ENCODE results near the gene FCER1G. TPM values are rescaled to one million over a fixed set of nuclear protein-coding genes. Genes with fewer than 3 reads are reported as not detected.

Gene FCER1G
- total RNA-seq, 1 experiment from 2014 or later = not detected

- DNase-seq (no peak), ATAC-seq (no peak)
- POLR2A ChIA-PET (ENCODE audit: unreplicated experiment) = no interaction called here
- Histone ChIP-seq H3K27ac (ENCODE audit: low read length) (no peak overlapping the region), H3K9me3 (ENCODE audit: low read length) (no peaks in the 10 kb centered on the region), H3K4me1 (ENCODE audit: insufficient read depth, low read length) (peaks cover 5% of the 10 kb centered on the region; the same call in 1 of the 2 replicates), H3K4me2 (ENCODE audit: low read length) (no peak overlapping the region), H3K4me3 (ENCODE audit: low read length) (no peak overlapping the region), H2AFZ (ENCODE audit: low read length) (no peak overlapping the region), H3K36me3 (ENCODE audit: low read depth, low read length) (no peaks in the 10 kb centered on the region), H3K79me2 (ENCODE audit: low read length) (no peaks in the 10 kb centered on the region), H3K9me2 (replicated peaks; ENCODE audit: low read length) (no peaks in the 10 kb centered on the region), H4K20me1 (ENCODE audit: low read length) (no peaks in the 10 kb centered on the region), H3F3A (ENCODE audit: low read length, unreplicated experiment) (no peaks in the 10 kb centered on the region), H3K9ac (ENCODE audit: low read length) (no peak overlapping the region), H3K27me3 (ENCODE audit: low read length) (no peaks in the 10 kb centered on the region)
- no peak for TF ChIP-seq EZH2 (IDR thresholded peaks at IDR 0.05; ENCODE audit: low read length, unreplicated experiment)
- no peak for TF ChIP-seq EZH2phosphoT487 (IDR thresholded peaks at IDR 0.05; ENCODE audit: borderline replicate concordance, low read length)
- TF ChIP-seq CTCF (conservative IDR thresholded peaks at IDR 0.05; ENCODE audit: low read depth, low read length) = no peak
- intact Hi-C loops (cut with micrococcal nuclease) = no loop called here
- CTCF ChIA-PET = interaction anchor here (1.6 kb wide), 1 partner anchor 30 kb away, joined by 8 read pairs; the partner anchor contains the start of gene TOMM40L
- BruUV-seq (replicated peaks) = no TSS peak
These were observed 19.9 kb upstream of the FCER1G start for GRCh38 chr1:161195171-161195570.

DNA sequence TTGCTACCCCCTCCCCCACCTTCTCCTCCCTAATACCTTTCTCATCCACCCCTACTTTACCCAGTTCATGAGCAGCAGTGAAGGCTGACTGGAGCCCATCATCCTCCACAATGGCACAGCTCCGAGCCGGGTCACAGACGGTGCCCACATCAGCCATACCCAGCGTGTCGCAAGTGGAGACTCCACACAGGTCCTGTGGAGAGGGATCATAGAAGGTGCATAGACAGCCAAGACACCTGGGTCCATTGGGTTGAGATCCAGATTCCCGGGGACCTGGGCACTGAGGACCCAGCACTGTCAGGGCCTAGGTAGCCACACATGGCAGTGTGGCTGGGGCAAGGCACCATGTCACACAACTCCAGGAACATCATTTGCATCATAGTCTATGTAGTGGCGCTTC is 19.0 kb upstream of the FCER1G start:
- intact Hi-C loops (cut with micrococcal nuclease) = no loop called here
- Histone ChIP-seq H3K9ac (ENCODE audit: low read length) (no peak overlapping the region), H3K27me3 (ENCODE audit: low read length) (no peaks in the 10 kb centered on the region), H3F3A (ENCODE audit: low read length, unreplicated experiment) (no peaks in the 10 kb centered on the region), H3K9me2 (replicated peaks; ENCODE audit: low read length) (no peaks in the 10 kb centered on the region), H3K4me2 (ENCODE audit: low read length) (no peak overlapping the region), H2AFZ (ENCODE audit: low read length) (no peak overlapping the region), H3K36me3 (ENCODE audit: low read depth, low read length) (no peaks in the 10 kb centered on the region), H3K4me1 (ENCODE audit: insufficient read depth, low read length) (peaks cover 12% of the 10 kb centered on the region), H4K20me1 (ENCODE audit: low read length) (no peaks in the 10 kb centered on the region), H3K9me3 (ENCODE audit: low read length) (no peaks in the 10 kb centered on the region), H3K79me2 (ENCODE audit: low read length) (no peaks in the 10 kb centered on the region), H3K4me3 (ENCODE audit: low read length) (no peak overlapping the region), H3K27ac (ENCODE audit: low read length) (no peak overlapping the region)
- POLR2A ChIA-PET (ENCODE audit: unreplicated experiment) = no interaction called here
- CTCF ChIA-PET = no interaction called here
- TF ChIP-seq EZH2phosphoT487 (IDR thresholded peaks at IDR 0.05; ENCODE audit: borderline replicate concordance, low read length) (no peak), CTCF (conservative IDR thresholded peaks at IDR 0.05; ENCODE audit: low read depth, low read length) (no peak), EZH2 (IDR thresholded peaks at IDR 0.05; ENCODE audit: low read length, unreplicated experiment) (no peak)
- ATAC-seq (no peak), DNase-seq (no peak)
- no TSS peak for BruUV-seq (replicated peaks)

DNA sequence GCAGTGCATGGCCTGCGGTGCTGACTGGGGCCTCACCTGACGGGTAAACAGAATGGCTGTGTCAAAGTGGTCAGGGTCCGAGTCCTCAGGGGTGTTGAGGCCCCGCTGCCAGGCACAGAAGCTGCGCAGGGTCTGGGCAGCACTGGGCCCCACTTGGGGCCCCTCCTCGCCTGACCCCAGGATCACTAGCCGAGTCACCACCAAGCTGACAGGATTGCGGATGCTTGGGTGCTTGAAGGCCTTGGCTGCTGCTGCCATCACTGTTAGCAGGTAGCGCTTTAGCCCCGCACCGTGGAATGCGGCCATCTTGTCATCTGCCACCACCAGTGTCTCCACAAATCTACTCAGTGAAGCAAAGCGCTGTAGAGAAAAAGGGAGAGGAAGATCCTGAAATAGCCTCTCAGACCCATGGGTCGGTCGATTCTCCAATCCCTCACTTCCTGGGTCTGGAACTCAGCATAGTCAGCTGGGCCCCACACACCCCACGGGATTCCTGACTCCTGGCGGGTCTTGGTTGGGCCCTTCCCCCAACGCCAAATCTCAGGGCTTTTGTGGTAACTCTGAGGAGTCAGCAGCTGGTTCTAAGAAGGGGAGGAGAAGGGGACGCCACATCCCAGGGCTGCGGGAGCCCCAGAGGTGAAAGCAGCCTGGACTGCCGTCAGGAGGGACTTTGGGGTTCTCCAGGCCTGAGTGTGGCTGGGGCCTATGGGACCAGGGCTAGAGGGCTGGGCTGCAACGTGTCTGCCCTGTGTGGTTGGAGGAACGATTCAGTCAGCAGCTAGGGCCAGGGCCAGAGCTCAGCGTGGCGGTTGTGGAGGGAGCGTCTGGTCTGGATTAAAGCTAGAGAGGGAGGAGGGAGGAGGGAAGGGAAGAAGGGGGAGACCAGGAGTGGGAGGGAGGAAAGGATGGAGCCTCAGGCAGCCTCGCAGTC is 18.3 kb upstream of the FCER1G start:
- H3F3A ChIP-seq (ENCODE audit: low read length, unreplicated experiment) = no peaks in the 10 kb centered on the region
- no peaks in the 10 kb centered on the region for H3K79me2 ChIP-seq (ENCODE audit: low read length)
- H2AFZ ChIP-seq (ENCODE audit: low read length) = no peak overlapping the region
- ChIA-PET POLR2A (ENCODE audit: unreplicated experiment) (no interaction called here), CTCF (no interaction called here)
- H3K27me3 ChIP-seq (ENCODE audit: low read length) = no peaks in the 10 kb centered on the region
- ATAC-seq = no peak
- TF ChIP-seq EZH2 (IDR thresholded peaks at IDR 0.05; ENCODE audit: low read length, unreplicated experiment) (no peak), EZH2phosphoT487 (IDR thresholded peaks at IDR 0.05; ENCODE audit: borderline replicate concordance, low read length) (no peak), CTCF (conservative IDR thresholded peaks at IDR 0.05; ENCODE audit: low read depth, low read length) (no peak)
- no peak overlapping the region for H3K9ac ChIP-seq (ENCODE audit: low read length)
- H3K9me3 ChIP-seq (ENCODE audit: low read length) = no peaks in the 10 kb centered on the region
- no peak overlapping the region for H3K27ac ChIP-seq (ENCODE audit: low read length)
- H3K4me2 ChIP-seq (ENCODE audit: low read length) = no peak overlapping the region
- H3K4me1 ChIP-seq (ENCODE audit: insufficient read depth, low read length) = peaks cover 19% of the 10 kb centered on the region
- H4K20me1 ChIP-seq (ENCODE audit: low read length) = no peaks in the 10 kb centered on the region
- no peaks in the 10 kb centered on the region for H3K36me3 ChIP-seq (ENCODE audit: low read depth, low read length)
- no TSS peak for BruUV-seq (replicated peaks)
- intact Hi-C loops (cut with micrococcal nuclease) = no loop called here
- H3K9me2 ChIP-seq (replicated peaks; ENCODE audit: low read length) = no peaks in the 10 kb centered on the region
- no peak for DNase-seq
- no peak overlapping the region for H3K4me3 ChIP-seq (ENCODE audit: low read length)
